Panc1 (cell line): ENCODE measurements around the gene VSX2.

Experiments
- CTCF ChIP-seq: fragments of 450-650 bp; IDR thresholded peaks from 2 replicates; pipeline ENCODE4 v1.5.1; 2017; ENCODE audit warnings: mild to moderate bottlenecking
- REST ChIP-seq, 2 experiments: IDR thresholded peaks; 2 replicates each; pipeline ENCODE4 v1.6.1; 2011 to 2012; ENCODE audit warnings: low read depth in 2 of 2, control low read depth in 1 of 2, low read length in 1 of 2, mild to moderate bottlenecking in 1 of 2, moderate library complexity in 1 of 2; ENCODE audit not compliant: insufficient read depth in 1 of 2

GRCh38 chr14:74218462-74218861 is 20.8 kb upstream of the VSX2 start:
- TF ChIP-seq REST (IDR thresholded peaks at IDR 0.05; ENCODE audit: insufficient read depth in 1 of 2, low read depth in 2 of 2, low read length in 1 of 2) (no peak), CTCF (no peak)
